AG04449 (cell line): ENCODE data around the gene A1BG.

Experiments
- CTCF ChIA-PET: fragments of 350-600 bp; formaldehyde crosslinking; extraction: SDS; loops from one replicate; lab custom pipeline; 2021; ENCODE audit warnings: antibody characterized with exemption; lab: Yijun Ruan, JAX
- POLR2A ChIA-PET: fragments of 400-600, 350-600 bp; formaldehyde crosslinking; extraction: SDS; loops from one replicate; lab custom pipeline; 2020; ENCODE audit warnings: antibody characterized with exemption, inconsistent platforms; lab: Yijun Ruan, JAX
- DNase-seq: peaks from one replicate; pipeline ENCODE4 v3.0.0-alpha.2; 2010; ENCODE audit warnings: low read depth, low spot score
- H3K4me3 ChIP-seq: 2 replicates; pipeline ENCODE4 v1.5.1; 2011; ENCODE audit warnings: low read depth, mild to moderate bottlenecking, control low read depth, low read length
- CTCF ChIP-seq: IDR thresholded peaks from one replicate; pipeline ENCODE4 v1.5.1; 2011; ENCODE audit warnings: mild to moderate bottlenecking, moderate library complexity, low read length, control low read depth, inconsistent platforms; ENCODE audit not compliant: insufficient read depth; ENCODE audit errors: missing control alignments

A1BG gene

GRCh38 chr19:58352760-58353671 is at the start of gene A1BG:
TSS of gene A1BG (minus strand) at chr19:58353492. CDS start at chr19:58353437, 55 bp downstream.
- CTCF ChIA-PET: no interaction called here
- no peak for TF ChIP-seq CTCF
- POLR2A ChIA-PET: no interaction called here
- H3K4me3 ChIP-seq: no peak within 1 kb of the TSS
- DNase-seq: no peak

- peak overlapping the region; percentile 79 for H3K4me3 ChIP-seq
- no peak for DNase-seq
- no peak for TF ChIP-seq CTCF
- CTCF ChIA-PET: no interaction called here
- POLR2A ChIA-PET: no interaction called here
Measured at GRCh38 chr19:58401840-58402421, 48.6 kb upstream of the A1BG start.

GRCh38 chr19:58400916-58401839 is 47.9 kb upstream of the A1BG start:
- peak; percentile 94 for DNase-seq
- no peak for TF ChIP-seq CTCF
- H3K4me3 ChIP-seq: peak overlapping the region; percentile 79
- POLR2A ChIA-PET: no interaction called here
- CTCF ChIA-PET: no interaction called here

GRCh38 chr19:58400316-58400915 is 47.1 kb upstream of the A1BG start:
- CTCF ChIA-PET: no interaction called here
- DNase-seq: no peak

GRCh38 chr19:58399903-58400302 is 46.6 kb upstream of the A1BG start:
- no peak for TF ChIP-seq CTCF
- POLR2A ChIA-PET: no interaction called here
- no peak for DNase-seq
- H3K4me3 ChIP-seq: no peak overlapping the region
- CTCF ChIA-PET: no interaction called here

More at GRCh38 chr19:58400316-58400915, 47.1 kb upstream of the A1BG start:
- peak overlapping the region; percentile 76 for H3K4me3 ChIP-seq
- POLR2A ChIA-PET: no interaction called here
- no peak for TF ChIP-seq CTCF
